Prostate gland (tissue), 2 donors: Measurements from ENCODE around the gene LRRTM1. TPM values are rescaled to one million over a fixed set of nuclear protein-coding genes. Genes with fewer than 3 reads are reported as not detected.
A peak's percentile ranks its signal among the peaks of the same experiment; 100 is the strongest.

ENCODE experiments used
- DNase-seq: peaks from one replicate; pipeline ENCODE4 v3.0.0-alpha.2; 2019; ENCODE audit warnings: low spot score
- H3K27ac ChIP-seq, 2 donors: fragments of 200-600 bp; sonication (generic); 2 replicates each; pipeline ENCODE4 v1.5.1; 2017 to 2019
- H3K27me3 ChIP-seq: fragments of 200-600 bp; sonication (generic); replicated peaks from 2 replicates; pipeline ENCODE4 v1.5.1; 2019; ENCODE audit not compliant: insufficient read depth
- H3K36me3 ChIP-seq, 2 donors: fragments of 200-600 bp; sonication (generic); 1 replicate in 1 of 2; 2 replicates in 1 of 2; pipeline versions ENCODE4 v1.5.1 to v1.8.1; 2017 to 2019
- H3K4me1 ChIP-seq: fragments of 200-600 bp; sonication (generic); replicated peaks from 2 replicates; pipeline ENCODE4 v1.5.1; 2019
- H3K4me3 ChIP-seq, 2 donors: fragments of 200-600 bp; sonication (generic); 2 replicates each; pipeline ENCODE4 v1.5.1; 2017 to 2019
- H3K9me3 ChIP-seq: fragments of 200-600 bp; sonication (generic); 2 replicates; pipeline ENCODE4 v1.5.1; 2017
- POLR2A ChIP-seq: fragments of 450-650 bp; IDR thresholded peaks from one replicate; pipeline ENCODE4 v1.6.1; 2016; ENCODE audit warnings: antibody characterized with exemption, mild to moderate bottlenecking
- POLR2AphosphoS5 ChIP-seq: sonication (generic); formaldehyde crosslinking; IDR thresholded peaks from one replicate; pipeline ENCODE4 v1.6.1; 2017; ENCODE audit warnings: antibody characterized with exemption
- WGBS: methylation state at CpG from one replicate; pipeline ENCODE4 v1.1.5; 2018; 5-methylcytosine and 5-hydroxymethylcytosine counted together
- intact Hi-C: fragments of 100-400 bp; cut with DNase I; formaldehyde crosslinking; loops from one replicate; pipeline ENCODE4 v1.14.2; 2022
- total RNA-seq, 2 donors: library from RNA; depleted of rRNA; stranded (reverse); fragments of >200 nt; gene quantifications; one replicate each; pipeline ENCODE4 v1.1.0, GENCODE V29; 2016
- TF ChIP-seq, protein P1 (sequence below), 4 experiments: fragments of 200-600 bp in 2 of 4; fragments of 450-650 bp in 2 of 4; sonication (generic) in 2 of 4; IDR thresholded peaks; 1 replicate in 3 of 4; 2 replicates in 1 of 4; pipeline ENCODE4 v1.5.1; 2016 to 2019; ENCODE audit warnings: antibody characterized with exemption in 4 of 4, mild to moderate bottlenecking in 2 of 4, moderate library complexity in 2 of 4

The LRRTM1 gene
- total RNA-seq, 2 donors from 2014 or later = 1.8 TPM; not detected in 1

DNA sequence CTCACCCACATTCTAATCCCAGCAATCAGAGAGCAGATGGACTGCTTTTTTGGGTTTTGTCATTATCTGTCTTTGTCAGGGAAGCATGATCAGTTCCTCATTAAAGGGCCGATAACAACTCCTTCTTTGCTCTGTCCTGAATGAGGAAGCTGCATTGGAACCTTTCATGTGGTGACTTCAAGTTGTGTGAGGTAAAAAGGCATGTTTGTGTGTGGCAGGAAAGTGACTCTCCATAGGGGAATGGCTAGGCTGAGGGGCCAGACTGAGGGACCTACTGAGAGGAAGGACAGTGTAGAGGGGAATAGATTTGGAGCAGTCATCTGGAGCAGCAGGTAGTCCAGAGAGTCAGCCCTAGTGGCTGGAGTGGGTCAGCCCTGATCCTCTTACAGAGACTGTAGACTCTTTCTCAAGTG is 23.6 kb upstream of the LRRTM1 start:
- Histone ChIP-seq H3K27ac (no peak overlapping the region), H3K9me3 (no peaks in the 10 kb centered on the region), H3K36me3 (no peaks in the 10 kb centered on the region), H3K4me3 (no peak overlapping the region), H3K4me1 (no peaks in the 10 kb centered on the region), H3K27me3 (no peaks in the 10 kb centered on the region)
- DNase-seq = no peak
- no peak for TF ChIP-seq POLR2AphosphoS5
- TF ChIP-seq, protein P1, sequence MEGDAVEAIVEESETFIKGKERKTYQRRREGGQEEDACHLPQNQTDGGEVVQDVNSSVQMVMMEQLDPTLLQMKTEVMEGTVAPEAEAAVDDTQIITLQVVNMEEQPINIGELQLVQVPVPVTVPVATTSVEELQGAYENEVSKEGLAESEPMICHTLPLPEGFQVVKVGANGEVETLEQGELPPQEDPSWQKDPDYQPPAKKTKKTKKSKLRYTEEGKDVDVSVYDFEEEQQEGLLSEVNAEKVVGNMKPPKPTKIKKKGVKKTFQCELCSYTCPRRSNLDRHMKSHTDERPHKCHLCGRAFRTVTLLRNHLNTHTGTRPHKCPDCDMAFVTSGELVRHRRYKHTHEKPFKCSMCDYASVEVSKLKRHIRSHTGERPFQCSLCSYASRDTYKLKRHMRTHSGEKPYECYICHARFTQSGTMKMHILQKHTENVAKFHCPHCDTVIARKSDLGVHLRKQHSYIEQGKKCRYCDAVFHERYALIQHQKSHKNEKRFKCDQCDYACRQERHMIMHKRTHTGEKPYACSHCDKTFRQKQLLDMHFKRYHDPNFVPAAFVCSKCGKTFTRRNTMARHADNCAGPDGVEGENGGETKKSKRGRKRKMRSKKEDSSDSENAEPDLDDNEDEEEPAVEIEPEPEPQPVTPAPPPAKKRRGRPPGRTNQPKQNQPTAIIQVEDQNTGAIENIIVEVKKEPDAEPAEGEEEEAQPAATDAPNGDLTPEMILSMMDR (IDR thresholded peaks at IDR 0.05) = no peak
- no peak for TF ChIP-seq POLR2A
- WGBS = 57% methylated on average over 1 of the region's 1 CpG
- intact Hi-C loops = no loop called here

DNA sequence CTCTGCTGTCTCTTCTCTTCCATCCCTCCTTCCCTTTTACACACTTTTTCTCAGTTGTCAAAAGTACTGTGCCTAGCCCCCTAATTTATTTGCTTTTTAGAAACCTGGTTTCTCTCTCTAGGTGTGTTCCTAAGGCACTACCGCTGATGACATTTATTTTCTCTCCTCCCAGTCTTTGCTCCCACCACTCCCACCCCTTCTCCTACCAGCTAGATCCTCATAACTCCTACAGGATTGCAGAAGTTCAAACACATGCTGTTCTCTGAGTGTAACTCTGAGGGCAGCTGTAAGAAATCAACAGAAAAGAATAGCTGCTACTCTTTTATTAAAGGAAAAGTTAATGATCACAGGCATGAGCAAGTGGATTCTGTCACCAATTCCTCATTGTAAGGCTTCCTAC is 22.3 kb upstream of the LRRTM1 start:
- WGBS = 36% methylated on average over 1 of the region's 1 CpG
- no peak overlapping the region for H3K27ac ChIP-seq
- H3K4me3 ChIP-seq = no peak overlapping the region
- intact Hi-C loops = no loop called here
- no peak for DNase-seq
- no peaks in the 10 kb centered on the region for H3K4me1 ChIP-seq
- TF ChIP-seq, protein P1 (IDR thresholded peaks at IDR 0.05) = no peak
- TF ChIP-seq POLR2AphosphoS5 = no peak
- no peak for TF ChIP-seq POLR2A
- no peaks in the 10 kb centered on the region for H3K9me3 ChIP-seq
- H3K27me3 ChIP-seq = no peaks in the 10 kb centered on the region
- H3K36me3 ChIP-seq = no peaks in the 10 kb centered on the region

DNA sequence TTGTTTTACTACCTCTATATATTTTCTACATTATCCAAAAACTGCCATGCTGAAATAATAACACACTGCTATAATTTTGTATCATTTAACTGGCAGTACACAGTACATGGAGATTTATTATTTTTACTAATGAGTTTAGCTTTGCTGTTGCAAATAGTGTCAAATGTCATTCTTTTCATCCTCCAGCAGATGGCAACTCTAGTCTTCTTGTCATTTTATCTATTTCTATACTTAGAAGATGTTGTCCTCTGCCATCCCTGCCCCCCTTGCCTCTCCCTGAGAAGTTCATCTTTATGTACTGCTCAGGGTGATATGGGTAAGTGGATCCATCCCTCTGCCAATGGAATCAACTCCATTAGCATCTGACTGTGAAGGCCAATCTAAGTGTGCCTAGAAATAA is 21.7 kb upstream of the LRRTM1 start:
- H3K36me3 ChIP-seq = no peaks in the 10 kb centered on the region
- no peaks in the 10 kb centered on the region for H3K4me1 ChIP-seq
- H3K27ac ChIP-seq = no peak overlapping the region
- no peak overlapping the region for H3K4me3 ChIP-seq
- no peaks in the 10 kb centered on the region for H3K9me3 ChIP-seq
- intact Hi-C loops = no loop called here
- H3K27me3 ChIP-seq = no peaks in the 10 kb centered on the region
- no peak for DNase-seq
- TF ChIP-seq, protein P1 (IDR thresholded peaks at IDR 0.05) = peak in 1 of 4 experiments; percentile 27
- TF ChIP-seq POLR2A = no peak

DNA sequence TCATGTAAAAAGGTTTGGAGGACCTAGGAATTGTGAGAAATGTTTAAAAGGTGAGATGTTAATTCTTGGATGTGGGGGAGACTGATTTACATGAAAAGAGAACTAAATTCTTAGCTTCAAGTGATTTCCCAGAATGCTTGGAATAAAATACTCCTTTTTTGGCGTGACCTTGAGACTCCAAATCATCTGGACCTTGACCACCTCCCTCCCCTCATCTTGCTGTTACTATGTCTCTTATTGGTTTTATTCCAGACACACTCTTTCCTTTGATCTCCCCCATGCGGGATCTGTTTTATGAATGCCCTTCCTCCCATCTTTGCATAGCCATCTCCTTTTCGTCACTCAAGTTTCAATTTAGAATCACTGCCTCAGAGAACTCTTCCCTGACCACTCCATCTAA is 20.0 kb upstream of the LRRTM1 start:
- H3K27me3 ChIP-seq = no peaks in the 10 kb centered on the region
- no peak overlapping the region for H3K4me3 ChIP-seq
- H3K36me3 ChIP-seq = no peaks in the 10 kb centered on the region
- H3K27ac ChIP-seq = no peak overlapping the region
- 62% methylated on average over 3 of the region's 3 CpGs for WGBS
- no peak for DNase-seq
- H3K9me3 ChIP-seq = no peaks in the 10 kb centered on the region
- no peaks in the 10 kb centered on the region for H3K4me1 ChIP-seq
- intact Hi-C loops = no loop called here
- TF ChIP-seq POLR2A (no peak), POLR2AphosphoS5 (no peak)
- TF ChIP-seq, protein P1 (IDR thresholded peaks at IDR 0.05) = no peak

DNA sequence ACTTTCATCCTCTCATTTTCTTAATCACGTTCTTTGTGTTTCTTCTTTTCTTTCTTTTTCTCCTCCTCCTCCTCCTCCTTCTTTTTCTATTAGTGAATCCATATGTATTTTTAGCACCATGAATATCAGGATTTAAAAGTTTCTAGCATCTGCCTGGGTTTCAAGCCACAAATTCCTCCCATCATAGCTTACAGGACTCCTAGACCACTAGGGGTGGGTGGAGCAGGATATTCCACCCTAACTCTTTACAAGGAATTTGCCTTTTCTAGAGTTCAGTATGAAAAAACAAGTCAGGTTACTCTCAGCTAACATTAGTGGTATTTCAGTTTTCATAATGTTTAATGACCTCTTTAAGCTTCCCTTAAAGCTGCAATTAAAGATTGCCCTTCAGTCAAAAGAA is 19.1 kb upstream of the LRRTM1 start:
- intact Hi-C loops = no loop called here
- Histone ChIP-seq H3K36me3 (no peaks in the 10 kb centered on the region), H3K27ac (no peak overlapping the region), H3K4me3 (no peak overlapping the region), H3K9me3 (no peaks in the 10 kb centered on the region), H3K4me1 (no peaks in the 10 kb centered on the region), H3K27me3 (no peaks in the 10 kb centered on the region)
- TF ChIP-seq POLR2A (no peak), POLR2AphosphoS5 (no peak)
- TF ChIP-seq, protein P1 (IDR thresholded peaks at IDR 0.05) = no peak
- no peak for DNase-seq
- 58% methylated on average over 1 of the region's 1 CpG for WGBS
